GM12865 (cell line): ENCODE results near the gene PRKD2.

Experiments
- DNase-seq: peaks from one replicate; pipeline ENCODE4 v3.0.0; 2010; ENCODE audit warnings: low read depth
- H3K4me3 ChIP-seq: 2 replicates; pipeline ENCODE4 v1.5.1; 2011; ENCODE audit warnings: mild to moderate bottlenecking, low read depth, low read length, control low read depth
- TF ChIP-seq, protein P1 (sequence below): IDR thresholded peaks from 2 replicates; pipeline ENCODE4 v1.5.1; 2011; ENCODE audit warnings: low read length, control low read depth, low read depth, inconsistent platforms; ENCODE audit not compliant: insufficient read depth; ENCODE audit errors: missing control alignments

Gene PRKD2

DNA sequence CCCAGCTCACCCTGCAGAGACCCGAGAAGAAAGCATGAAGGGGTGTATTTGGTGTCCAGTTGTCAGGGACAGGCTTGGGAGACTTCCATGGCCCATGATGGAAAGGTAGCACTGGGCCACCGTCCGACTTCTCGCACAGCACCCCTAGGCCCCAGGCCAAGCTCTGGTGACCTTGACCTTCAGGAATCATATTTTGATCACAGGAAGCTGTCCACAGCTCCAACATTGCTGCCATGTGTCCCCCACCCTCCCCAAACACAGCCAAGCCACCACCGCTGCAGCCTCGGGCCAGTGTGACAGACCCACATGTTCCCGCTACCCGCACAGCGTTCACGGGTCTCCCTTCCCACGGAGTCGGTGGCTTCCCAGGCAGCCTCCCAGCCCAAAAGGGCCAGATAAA, 91.2 kb downstream of the PRKD2 start:
- TF ChIP-seq, protein P1, sequence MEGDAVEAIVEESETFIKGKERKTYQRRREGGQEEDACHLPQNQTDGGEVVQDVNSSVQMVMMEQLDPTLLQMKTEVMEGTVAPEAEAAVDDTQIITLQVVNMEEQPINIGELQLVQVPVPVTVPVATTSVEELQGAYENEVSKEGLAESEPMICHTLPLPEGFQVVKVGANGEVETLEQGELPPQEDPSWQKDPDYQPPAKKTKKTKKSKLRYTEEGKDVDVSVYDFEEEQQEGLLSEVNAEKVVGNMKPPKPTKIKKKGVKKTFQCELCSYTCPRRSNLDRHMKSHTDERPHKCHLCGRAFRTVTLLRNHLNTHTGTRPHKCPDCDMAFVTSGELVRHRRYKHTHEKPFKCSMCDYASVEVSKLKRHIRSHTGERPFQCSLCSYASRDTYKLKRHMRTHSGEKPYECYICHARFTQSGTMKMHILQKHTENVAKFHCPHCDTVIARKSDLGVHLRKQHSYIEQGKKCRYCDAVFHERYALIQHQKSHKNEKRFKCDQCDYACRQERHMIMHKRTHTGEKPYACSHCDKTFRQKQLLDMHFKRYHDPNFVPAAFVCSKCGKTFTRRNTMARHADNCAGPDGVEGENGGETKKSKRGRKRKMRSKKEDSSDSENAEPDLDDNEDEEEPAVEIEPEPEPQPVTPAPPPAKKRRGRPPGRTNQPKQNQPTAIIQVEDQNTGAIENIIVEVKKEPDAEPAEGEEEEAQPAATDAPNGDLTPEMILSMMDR, result no peak
- no peak for DNase-seq
- H3K4me3 ChIP-seq, result no peak overlapping the region

DNA sequence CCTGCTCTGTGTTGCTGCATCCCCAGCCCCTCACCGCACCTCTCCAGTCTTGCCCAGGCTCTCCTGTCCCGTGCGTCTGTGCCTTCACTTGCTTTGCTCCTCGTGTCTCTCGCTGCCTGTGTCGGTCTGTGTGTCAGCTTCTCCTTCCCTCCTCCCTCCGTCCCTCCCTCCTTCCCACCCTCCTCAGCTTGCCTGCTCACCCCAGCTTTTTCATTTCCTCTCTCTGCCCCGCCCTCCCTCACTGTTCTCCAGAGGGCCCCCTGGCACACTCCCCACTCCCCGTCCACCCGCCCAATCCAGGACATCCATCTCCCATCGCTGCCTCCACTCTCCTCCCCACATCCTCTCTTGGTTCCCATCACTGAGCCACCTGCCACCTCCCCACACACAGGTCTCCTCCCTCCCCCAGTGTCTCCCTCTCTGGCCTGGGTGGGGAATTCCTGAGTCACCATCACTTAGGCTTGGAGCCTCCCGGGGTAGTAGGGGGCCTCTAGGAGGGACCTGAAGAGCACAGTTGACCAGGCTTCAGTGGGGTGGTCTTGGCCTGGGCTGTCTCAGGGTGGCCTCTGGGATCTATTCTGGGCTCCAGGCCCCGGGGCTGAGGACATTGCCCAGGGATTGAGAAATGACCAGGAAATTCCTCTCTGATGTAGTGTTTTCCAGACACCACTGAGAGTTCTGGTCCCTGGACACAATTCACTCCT, 91.8 kb downstream of the PRKD2 start, which contains the start of gene PTGIR:
Gene PTGIR (minus strand): TSS at position 132 of the 704 bp plus-strand sequence. CDS start 864 bp downstream, outside the sequence.
- DNase-seq, result peak; percentile 46
- TF ChIP-seq, protein P1, result no peak
- peak within 1 kb of the TSS; percentile 49 for H3K4me3 ChIP-seq
